ENCODE results near the gene SIK2.

DNA sequence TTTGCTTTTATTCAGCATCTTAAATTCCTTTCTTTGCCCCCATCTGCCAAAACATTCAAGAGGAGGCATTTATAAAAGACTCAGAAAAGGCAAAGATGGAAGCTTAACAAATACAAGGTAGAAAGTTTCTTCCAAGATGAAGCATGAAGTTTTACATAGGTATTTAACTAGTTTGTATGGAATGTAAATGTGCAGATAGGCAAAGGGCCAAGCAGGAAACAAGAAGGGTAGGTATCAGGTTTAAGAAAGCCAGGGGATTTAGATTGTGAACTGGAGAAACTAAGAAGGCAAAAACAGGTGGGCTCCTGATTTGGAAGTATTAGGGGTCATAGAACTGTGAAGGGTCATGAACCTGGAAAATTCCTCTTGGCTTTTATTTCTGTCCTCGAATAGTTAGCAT lies 101.3 kb downstream of the SIK2 start:
- TF ChIP-seq CSDC2 (CRISPR knock-in tag; IDR thresholded peaks at IDR 0.05): no peak
- no peak for TF ChIP-seq GLIS3 (CRISPR knock-in tag; IDR thresholded peaks at IDR 0.05)
